AG10803 (cell line): ENCODE results near the gene PUS3.

Experiments
- DNase-seq: peaks from one replicate; pipeline ENCODE4 v3.0.0; 2010; ENCODE audit warnings: low read depth
- H3K4me3 ChIP-seq: 2 replicates; pipeline ENCODE4 v1.5.1; 2011; ENCODE audit warnings: mild to moderate bottlenecking, low read length, control low read depth
- TF ChIP-seq, protein P1 (sequence below): conservative IDR thresholded peaks from 2 replicates; pipeline ENCODE4 v1.5.1; 2011; ENCODE audit warnings: mild to moderate bottlenecking, low read length, control low read depth, inconsistent platforms

The PUS3 gene

GRCh38 chr11:125846188-125846587 lies 56.8 kb downstream of the PUS3 start:
- H3K4me3 ChIP-seq, result no peak overlapping the region
- no peak for DNase-seq
- TF ChIP-seq, protein P1, sequence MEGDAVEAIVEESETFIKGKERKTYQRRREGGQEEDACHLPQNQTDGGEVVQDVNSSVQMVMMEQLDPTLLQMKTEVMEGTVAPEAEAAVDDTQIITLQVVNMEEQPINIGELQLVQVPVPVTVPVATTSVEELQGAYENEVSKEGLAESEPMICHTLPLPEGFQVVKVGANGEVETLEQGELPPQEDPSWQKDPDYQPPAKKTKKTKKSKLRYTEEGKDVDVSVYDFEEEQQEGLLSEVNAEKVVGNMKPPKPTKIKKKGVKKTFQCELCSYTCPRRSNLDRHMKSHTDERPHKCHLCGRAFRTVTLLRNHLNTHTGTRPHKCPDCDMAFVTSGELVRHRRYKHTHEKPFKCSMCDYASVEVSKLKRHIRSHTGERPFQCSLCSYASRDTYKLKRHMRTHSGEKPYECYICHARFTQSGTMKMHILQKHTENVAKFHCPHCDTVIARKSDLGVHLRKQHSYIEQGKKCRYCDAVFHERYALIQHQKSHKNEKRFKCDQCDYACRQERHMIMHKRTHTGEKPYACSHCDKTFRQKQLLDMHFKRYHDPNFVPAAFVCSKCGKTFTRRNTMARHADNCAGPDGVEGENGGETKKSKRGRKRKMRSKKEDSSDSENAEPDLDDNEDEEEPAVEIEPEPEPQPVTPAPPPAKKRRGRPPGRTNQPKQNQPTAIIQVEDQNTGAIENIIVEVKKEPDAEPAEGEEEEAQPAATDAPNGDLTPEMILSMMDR, result no peak
